Astrocyte (in vitro differentiated cells and primary cell): Measurements from ENCODE around the gene SLC25A43. TPM values are rescaled to one million over a fixed set of nuclear protein-coding genes. Genes with fewer than 3 reads are reported as not detected.
A peak's percentile ranks its signal among the peaks of the same experiment; 100 is the strongest.

Experiments used
- DNase-seq: peaks from one replicate; pipeline ENCODE4 v3.0.0-alpha.2; 2010; ENCODE audit warnings: low read depth
- FAIRE-seq: peaks from 2 replicates; lab custom pipeline; 2011; peaks lifted over from hg19 to GRCh38; lab: Jason Lieb, UNC
- H2AFZ ChIP-seq: 2 replicates; pipeline ENCODE4 v1.6.0; 2012; ENCODE audit warnings: low read depth, low read length, inconsistent platforms
- H3K27ac ChIP-seq: 2 replicates; pipeline ENCODE4 v1.5.1; 2011; ENCODE audit warnings: low read depth, low read length, inconsistent platforms
- H3K27me3 ChIP-seq: 2 replicates; pipeline ENCODE4 v1.6.0; 2011; ENCODE audit warnings: low read length, inconsistent platforms; ENCODE audit not compliant: insufficient read depth
- H3K36me3 ChIP-seq: 2 replicates; pipeline ENCODE4 v1.5.1; 2011; ENCODE audit warnings: low read length, inconsistent platforms; ENCODE audit not compliant: insufficient read depth
- H3K4me1 ChIP-seq: 2 replicates; pipeline ENCODE4 v1.5.1; 2011; ENCODE audit warnings: low read length, inconsistent platforms; ENCODE audit not compliant: insufficient read depth
- H3K4me2 ChIP-seq: 2 replicates; pipeline ENCODE4 v1.6.0; 2012; ENCODE audit warnings: low read length, inconsistent platforms
- H3K4me3 ChIP-seq: 2 replicates; pipeline ENCODE4 v1.5.1; 2011; ENCODE audit warnings: low read depth, mild to moderate bottlenecking, low read length, inconsistent platforms; ENCODE audit not compliant: insufficient read depth
- H3K79me2 ChIP-seq: 2 replicates; pipeline ENCODE4 v1.6.0; 2012; ENCODE audit warnings: mild to moderate bottlenecking, low read length, inconsistent platforms; ENCODE audit not compliant: insufficient read depth
- H3K9ac ChIP-seq: 2 replicates; pipeline ENCODE4 v1.6.0; 2012; ENCODE audit warnings: mild to moderate bottlenecking, low read length, inconsistent platforms
- H3K9me3 ChIP-seq: 2 replicates; pipeline ENCODE4 v1.5.1; 2012; ENCODE audit warnings: low read depth, mild to moderate bottlenecking, low read length, inconsistent platforms; ENCODE audit not compliant: insufficient read depth
- H4K20me1 ChIP-seq: 2 replicates; pipeline ENCODE4 v1.6.0; 2012; ENCODE audit warnings: low read length, inconsistent platforms; ENCODE audit not compliant: insufficient read depth
- H3K27ac Mint-ChIP-seq: one replicate; pipeline ENCODE4 v1.8.0; 2021; ENCODE audit warnings: mild to moderate bottlenecking, mixed read lengths; ENCODE audit not compliant: unreplicated experiment
- H3K27me3 Mint-ChIP-seq: one replicate; pipeline ENCODE4 v1.8.0; 2021; ENCODE audit warnings: low read depth, mixed read lengths; ENCODE audit not compliant: unreplicated experiment
- H3K36me3 Mint-ChIP-seq: one replicate; pipeline ENCODE4 v1.8.0; 2021; ENCODE audit warnings: low read depth, mixed read lengths; ENCODE audit not compliant: unreplicated experiment
- H3K4me1 Mint-ChIP-seq: one replicate; pipeline ENCODE4 v1.8.0; 2021; ENCODE audit warnings: low read depth, mixed read lengths; ENCODE audit not compliant: unreplicated experiment
- H3K4me3 Mint-ChIP-seq: one replicate; pipeline ENCODE4 v1.8.0; 2021; ENCODE audit warnings: mild to moderate bottlenecking, moderate library complexity, mixed read lengths; ENCODE audit not compliant: unreplicated experiment
- H3K9me3 Mint-ChIP-seq: one replicate; pipeline ENCODE4 v1.8.0; 2021; ENCODE audit warnings: mild to moderate bottlenecking, mixed read lengths; ENCODE audit not compliant: unreplicated experiment
- CTCF ChIP-seq: IDR thresholded peaks from 2 replicates; pipeline ENCODE4 v1.5.1; 2011; ENCODE audit warnings: low read depth, mild to moderate bottlenecking, inconsistent platforms, low read length, moderate library complexity; ENCODE audit not compliant: insufficient read depth
- EZH2 ChIP-seq: IDR thresholded peaks from 2 replicates; pipeline ENCODE4 v1.6.1; 2012; ENCODE audit warnings: mild to moderate bottlenecking, low read length, inconsistent platforms; ENCODE audit not compliant: insufficient read depth
- total RNA-seq: library from RNA; stranded (reverse); gene quantifications from 2 replicates; pipeline ENCODE4 v1.2.1, GENCODE V29; 2021

The SLC25A43 gene
- total RNA-seq, 1 donor from 2014 or later: 11.6 TPM

- Mint-ChIP-seq H3K36me3 (no peaks in the 10 kb centered on the region), H3K4me1 (no peaks in the 10 kb centered on the region), H3K27me3 (peaks cover 2% of the 10 kb centered on the region), H3K4me3 (no peak overlapping the region), H3K9me3 (peaks cover 2% of the 10 kb centered on the region), H3K27ac (no peak overlapping the region)
- Histone ChIP-seq H3K4me1 (no peaks in the 10 kb centered on the region), H3K79me2 (no peaks in the 10 kb centered on the region), H2AFZ (peak overlapping the region; percentile 41), H3K9ac (no peak overlapping the region), H3K4me2 (no peak overlapping the region), H3K4me3 (no peak overlapping the region), H3K27me3 (no peaks in the 10 kb centered on the region), H4K20me1 (no peaks in the 10 kb centered on the region), H3K27ac (no peak overlapping the region), H3K9me3 (no peaks in the 10 kb centered on the region), H3K36me3 (no peaks in the 10 kb centered on the region)
- FAIRE-seq (peak; percentile 60), DNase-seq (no peak)
- TF ChIP-seq EZH2: no peak
- TF ChIP-seq CTCF: no peak
Observed at GRCh38 chrX:119389871-119390501, 9.2 kb upstream of the SLC25A43 start.

DNA sequence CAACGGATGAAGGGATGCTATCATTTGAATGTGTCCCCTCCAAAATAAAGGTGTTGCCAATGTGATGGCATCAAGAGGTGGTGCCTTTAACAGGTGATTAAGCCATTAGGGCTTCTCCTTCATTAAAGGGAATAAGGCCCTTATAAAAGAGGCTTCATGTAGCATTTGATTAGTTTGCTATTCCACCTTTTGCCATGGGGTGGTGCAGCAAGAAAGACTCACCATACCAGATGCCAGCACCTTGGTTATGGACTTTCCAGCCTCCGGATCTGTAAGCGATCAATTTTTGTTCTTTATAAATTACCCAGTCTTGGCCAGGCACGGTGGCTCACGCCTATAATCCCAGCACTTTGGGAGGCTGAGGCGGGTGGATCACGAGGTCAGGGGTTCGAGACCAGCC, 7.9 kb upstream of the SLC25A43 start:
- TF ChIP-seq EZH2 (no peak), CTCF (peak; percentile 11)
- no peaks in the 10 kb centered on the region for H3K36me3 ChIP-seq
- FAIRE-seq (peak; percentile 5), DNase-seq (no peak)
- no peak overlapping the region for H3K4me3 ChIP-seq
- H3K27me3 ChIP-seq: no peaks in the 10 kb centered on the region
- no peaks in the 10 kb centered on the region for H3K79me2 ChIP-seq
- H3K27ac ChIP-seq: no peak overlapping the region
- H3K9ac ChIP-seq: no peak overlapping the region
- Mint-ChIP-seq H3K4me1 (no peaks in the 10 kb centered on the region), H3K4me3 (no peak overlapping the region), H3K27ac (no peak overlapping the region), H3K36me3 (no peaks in the 10 kb centered on the region), H3K9me3 (peaks cover 2% of the 10 kb centered on the region), H3K27me3 (peaks cover 2% of the 10 kb centered on the region)
- H3K4me1 ChIP-seq: no peaks in the 10 kb centered on the region
- no peak overlapping the region for H3K4me2 ChIP-seq
- H4K20me1 ChIP-seq: no peaks in the 10 kb centered on the region
- no peak overlapping the region for H2AFZ ChIP-seq
- H3K9me3 ChIP-seq: no peaks in the 10 kb centered on the region

GRCh38 chrX:119393144-119393543, 6.0 kb upstream of the SLC25A43 start:
- no peak overlapping the region for H2AFZ ChIP-seq
- Mint-ChIP-seq H3K27ac (no peak overlapping the region), H3K27me3 (peaks cover 2% of the 10 kb centered on the region), H3K9me3 (peaks cover 2% of the 10 kb centered on the region), H3K4me1 (no peaks in the 10 kb centered on the region), H3K4me3 (no peak overlapping the region), H3K36me3 (no peaks in the 10 kb centered on the region)
- H3K27ac ChIP-seq: no peak overlapping the region
- no peak overlapping the region for H3K4me3 ChIP-seq
- no peaks in the 10 kb centered on the region for H3K79me2 ChIP-seq
- H3K36me3 ChIP-seq: no peaks in the 10 kb centered on the region
- no peaks in the 10 kb centered on the region for H3K9me3 ChIP-seq
- H3K27me3 ChIP-seq: no peaks in the 10 kb centered on the region
- H3K4me2 ChIP-seq: no peak overlapping the region
- no peak for TF ChIP-seq EZH2
- TF ChIP-seq CTCF: no peak
- H3K4me1 ChIP-seq: no peaks in the 10 kb centered on the region
- no peak for DNase-seq
- H3K9ac ChIP-seq: no peak overlapping the region
- FAIRE-seq: no peak
- H4K20me1 ChIP-seq: no peaks in the 10 kb centered on the region
